Cardiac muscle cell (in vitro differentiated cells and primary cell): ENCODE results near the gene UGT1A7. TPM values are rescaled to one million over a fixed set of nuclear protein-coding genes. Genes with fewer than 3 reads are reported as not detected.

Experiments used
- DNase-seq, 2 donors: peaks; one replicate each; pipeline versions ENCODE4 v3.0.0 to v3.0.0-alpha.2; 2010 to 2017; ENCODE audit warnings: low read depth in 1 of 2, low spot score in 1 of 2
- H3K27ac ChIP-seq: fragments of 200-600 bp; sonication (generic); 2 replicates; pipeline ENCODE4 v1.5.1; 2016
- H3K27me3 ChIP-seq: fragments of 200-600 bp; sonication (generic); 2 replicates; pipeline ENCODE4 v1.6.0; 2016; ENCODE audit warnings: control low read depth
- H3K36me3 ChIP-seq: fragments of 200-600 bp; sonication (generic); 2 replicates; pipeline ENCODE4 v1.5.1; 2016; ENCODE audit warnings: control low read depth
- H3K4me1 ChIP-seq: fragments of 200-600 bp; sonication (generic); 2 replicates; pipeline ENCODE4 v1.8.1; 2017; ENCODE audit warnings: low read depth, mild to moderate bottlenecking, mixed run types
- H3K4me3 ChIP-seq: fragments of 200-600 bp; sonication (generic); 2 replicates; pipeline ENCODE4 v1.5.1; 2016; ENCODE audit warnings: mild to moderate bottlenecking
- H3K9me3 ChIP-seq: fragments of 200-600 bp; sonication (generic); 2 replicates; pipeline ENCODE4 v1.5.1; 2017; ENCODE audit warnings: low read depth, mild to moderate bottlenecking, control low read depth
- polyA plus RNA-seq: library from polyadenylated mRNA; unstranded; fragments of >200 nt; fragmentation: Nextera tagmentation; extraction: Ambion mirVana; gene quantifications from 2 replicates; pipeline ENCODE4 v1.2.1, GENCODE V29; 2016
- total RNA-seq: library from RNA; depleted of rRNA; stranded (reverse); fragments of >200 nt; gene quantifications from 2 replicates; pipeline ENCODE4 v1.2.3, GENCODE V29; 2016
- TF ChIP-seq, protein P1 (sequence below): IDR thresholded peaks from 2 replicates; pipeline ENCODE4 v1.5.1; 2012; ENCODE audit warnings: low read depth, mild to moderate bottlenecking, low read length

Gene UGT1A7
- total and polyA plus RNA-seq, 2 experiments from 2014 or later: not detected

DNA sequence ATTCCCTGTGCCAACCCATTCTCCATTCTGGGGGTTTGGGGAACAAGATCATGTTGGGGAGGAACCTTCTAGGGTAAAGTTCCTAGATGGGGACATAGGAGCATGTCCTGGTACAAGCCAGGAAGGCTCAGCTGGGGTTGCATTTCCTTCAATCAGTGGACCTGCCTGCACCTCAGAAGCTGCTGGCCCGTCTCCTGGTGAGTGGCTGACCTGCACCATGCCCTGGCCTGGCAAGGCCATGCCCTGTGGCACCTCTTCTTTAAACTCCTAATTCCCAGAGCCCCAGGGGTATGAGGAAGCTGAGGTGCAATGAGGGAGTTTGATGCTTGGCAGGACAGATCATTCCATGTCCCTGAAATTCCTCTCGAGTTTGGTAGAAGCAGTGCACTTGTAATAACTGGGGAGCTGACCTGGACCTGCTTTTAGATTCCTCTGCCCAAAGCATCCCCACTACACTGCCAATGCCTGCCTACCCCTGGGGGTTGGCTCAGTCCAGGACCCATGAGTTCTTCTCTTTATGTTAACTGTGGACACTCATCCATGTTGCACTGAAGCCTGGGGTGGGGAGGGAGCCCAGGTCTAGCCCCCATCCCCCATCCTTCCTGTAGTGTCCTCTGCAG, 121.7 kb downstream of the UGT1A7 start:
- H3K27me3 ChIP-seq: no peaks in the 10 kb centered on the region
- TF ChIP-seq, protein P1, sequence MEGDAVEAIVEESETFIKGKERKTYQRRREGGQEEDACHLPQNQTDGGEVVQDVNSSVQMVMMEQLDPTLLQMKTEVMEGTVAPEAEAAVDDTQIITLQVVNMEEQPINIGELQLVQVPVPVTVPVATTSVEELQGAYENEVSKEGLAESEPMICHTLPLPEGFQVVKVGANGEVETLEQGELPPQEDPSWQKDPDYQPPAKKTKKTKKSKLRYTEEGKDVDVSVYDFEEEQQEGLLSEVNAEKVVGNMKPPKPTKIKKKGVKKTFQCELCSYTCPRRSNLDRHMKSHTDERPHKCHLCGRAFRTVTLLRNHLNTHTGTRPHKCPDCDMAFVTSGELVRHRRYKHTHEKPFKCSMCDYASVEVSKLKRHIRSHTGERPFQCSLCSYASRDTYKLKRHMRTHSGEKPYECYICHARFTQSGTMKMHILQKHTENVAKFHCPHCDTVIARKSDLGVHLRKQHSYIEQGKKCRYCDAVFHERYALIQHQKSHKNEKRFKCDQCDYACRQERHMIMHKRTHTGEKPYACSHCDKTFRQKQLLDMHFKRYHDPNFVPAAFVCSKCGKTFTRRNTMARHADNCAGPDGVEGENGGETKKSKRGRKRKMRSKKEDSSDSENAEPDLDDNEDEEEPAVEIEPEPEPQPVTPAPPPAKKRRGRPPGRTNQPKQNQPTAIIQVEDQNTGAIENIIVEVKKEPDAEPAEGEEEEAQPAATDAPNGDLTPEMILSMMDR: no peak
- DNase-seq: no peak
- H3K36me3 ChIP-seq: no peaks in the 10 kb centered on the region
- no peak overlapping the region for H3K27ac ChIP-seq
- H3K4me1 ChIP-seq: no peaks in the 10 kb centered on the region
- H3K4me3 ChIP-seq: no peak overlapping the region
- H3K9me3 ChIP-seq: no peaks in the 10 kb centered on the region

DNA sequence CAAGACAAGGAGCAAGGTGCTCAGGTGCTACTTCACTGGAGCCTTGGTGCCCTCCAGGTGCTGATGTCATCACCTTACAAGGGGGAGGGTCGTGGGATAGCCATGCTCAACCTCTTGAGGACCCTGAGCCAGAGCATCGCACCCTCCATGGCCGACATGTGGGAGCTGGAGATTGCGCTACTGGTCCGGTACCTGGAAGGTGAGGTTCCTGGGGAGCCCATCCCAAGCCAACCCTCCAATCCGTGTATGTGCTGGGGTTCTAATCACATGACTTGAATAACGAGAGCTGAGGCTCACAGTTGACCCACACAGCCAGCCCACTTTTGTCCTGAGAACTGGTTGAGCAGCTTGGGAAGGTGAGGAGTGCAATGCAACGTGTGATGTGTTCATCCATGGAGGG, 122.3 kb downstream of the UGT1A7 start:
- H3K4me3 ChIP-seq: no peak overlapping the region
- no peaks in the 10 kb centered on the region for H3K36me3 ChIP-seq
- H3K4me1 ChIP-seq: no peaks in the 10 kb centered on the region
- TF ChIP-seq, protein P1: no peak
- no peak overlapping the region for H3K27ac ChIP-seq
- no peaks in the 10 kb centered on the region for H3K27me3 ChIP-seq
- H3K9me3 ChIP-seq: no peaks in the 10 kb centered on the region
- DNase-seq: no peak

DNA sequence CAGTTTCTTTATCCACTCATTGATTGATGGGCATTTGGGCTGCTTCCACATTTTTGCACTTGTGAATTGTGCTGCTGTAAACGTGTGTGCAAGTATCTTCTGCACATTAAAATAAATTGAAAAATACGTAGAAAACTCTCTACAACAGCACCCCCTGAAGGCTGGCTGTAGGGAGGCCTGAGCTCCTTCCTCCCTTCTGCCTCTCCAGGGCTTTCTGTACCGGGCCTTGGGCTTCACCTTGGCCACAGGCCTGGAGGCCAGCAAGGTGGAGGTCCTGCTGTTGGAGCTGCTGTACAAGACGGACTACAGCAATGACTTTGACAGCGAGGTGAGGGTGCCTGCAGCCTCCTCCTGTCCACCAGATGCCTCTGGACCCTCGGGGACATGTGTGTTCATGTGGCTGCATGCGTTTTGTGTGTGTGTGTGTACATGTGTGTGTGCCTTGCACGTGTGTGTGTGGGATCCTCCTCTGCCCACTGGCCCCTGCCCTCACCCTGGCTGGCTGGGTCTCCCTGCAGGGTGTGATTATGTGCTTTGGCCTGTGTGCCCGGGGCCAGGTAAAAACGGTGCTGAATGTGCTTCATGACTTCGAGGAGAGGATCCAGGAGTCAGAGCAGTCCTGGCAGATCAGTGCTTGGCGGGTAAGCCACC, 125.6 kb downstream of the UGT1A7 start:
- Histone ChIP-seq H3K9me3 (no peaks in the 10 kb centered on the region), H3K36me3 (no peaks in the 10 kb centered on the region), H3K27me3 (no peaks in the 10 kb centered on the region), H3K4me1 (no peaks in the 10 kb centered on the region), H3K27ac (no peak overlapping the region), H3K4me3 (no peak overlapping the region)
- TF ChIP-seq, protein P1: no peak
- no peak for DNase-seq

DNA sequence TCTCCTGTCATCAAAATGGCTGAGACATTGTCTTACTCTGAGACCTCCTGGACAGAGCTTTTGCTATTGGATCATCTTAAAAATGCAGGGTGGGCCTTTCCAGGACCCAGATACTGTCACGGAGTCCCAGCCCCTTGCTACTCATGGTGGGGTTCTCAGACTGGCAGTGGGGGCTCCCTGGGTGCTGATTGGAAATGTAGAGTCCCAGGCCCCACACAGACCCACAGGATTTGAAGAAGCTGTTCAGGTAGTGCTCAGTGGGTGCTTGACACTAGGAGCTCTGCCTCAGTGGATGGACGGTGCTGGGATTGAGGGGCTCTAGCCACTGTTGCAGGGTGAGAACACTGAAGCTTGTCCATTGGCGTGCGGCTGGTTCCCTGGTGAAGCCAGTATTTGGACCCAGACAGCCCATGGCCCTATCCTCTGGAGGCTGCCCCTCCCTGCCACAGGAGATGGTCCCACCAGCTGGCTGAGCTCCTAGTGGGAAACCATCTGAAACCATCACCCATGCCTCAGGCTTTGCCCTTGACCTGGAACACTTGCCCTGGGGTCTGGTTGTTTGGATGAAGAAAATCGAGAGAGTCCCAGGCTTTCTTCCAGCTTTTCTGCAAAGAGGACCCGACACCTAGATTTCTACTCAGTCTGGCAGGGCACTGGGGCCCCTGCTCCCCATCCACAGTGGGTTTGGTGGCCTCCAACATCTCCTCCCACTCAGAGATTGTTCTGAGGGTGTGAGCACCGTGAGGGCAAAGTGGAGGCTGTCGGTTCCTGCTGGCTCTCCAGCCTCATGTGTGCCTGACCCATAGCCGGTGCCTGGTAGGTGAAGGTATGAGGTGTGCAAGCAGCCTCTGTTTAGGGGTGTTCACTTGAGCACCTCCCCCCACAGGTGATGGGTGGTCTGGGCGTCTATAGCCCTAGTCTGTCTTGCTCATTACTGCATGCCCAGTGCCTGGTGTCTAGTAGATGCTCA, 126.5 kb downstream of the UGT1A7 start:
- TF ChIP-seq, protein P1: no peak
- DNase-seq: no peak
- H3K36me3 ChIP-seq: no peaks in the 10 kb centered on the region

DNA sequence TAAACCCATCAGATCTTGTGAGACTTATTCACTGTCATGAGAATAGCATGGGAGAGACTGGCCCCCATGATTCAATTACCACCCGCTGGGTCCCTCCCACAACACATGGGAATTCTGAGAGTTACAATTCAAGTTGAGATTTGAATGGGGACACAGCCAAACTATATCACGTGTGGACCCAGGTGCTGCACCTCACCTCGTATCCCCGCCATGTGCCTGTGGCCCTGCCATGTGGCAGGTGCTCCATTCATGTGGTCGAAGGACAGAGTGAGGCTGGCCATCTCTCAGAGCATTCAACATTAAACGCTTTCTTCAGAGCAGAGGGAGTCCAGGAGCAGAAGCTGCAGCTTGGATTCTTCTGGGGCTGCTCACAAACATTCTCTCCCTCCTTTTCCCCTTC, 128.7 kb downstream of the UGT1A7 start:
- H3K9me3 ChIP-seq: no peaks in the 10 kb centered on the region
- no peak overlapping the region for H3K4me3 ChIP-seq
- DNase-seq: no peak
- H3K4me1 ChIP-seq: no peaks in the 10 kb centered on the region
- H3K27me3 ChIP-seq: no peaks in the 10 kb centered on the region
- TF ChIP-seq, protein P1: no peak
- no peak overlapping the region for H3K27ac ChIP-seq
- H3K36me3 ChIP-seq: no peaks in the 10 kb centered on the region

More for the DNA sequence above, 126.5 kb downstream of the UGT1A7 start:
- Histone ChIP-seq H3K27ac (no peak overlapping the region), H3K9me3 (no peaks in the 10 kb centered on the region), H3K4me1 (no peaks in the 10 kb centered on the region), H3K27me3 (no peaks in the 10 kb centered on the region), H3K4me3 (no peak overlapping the region)
